Activated naive CD4-positive, alpha-beta T cell treated with Interleukin-2 at 50 U/mL for 16 hours (primary cell): ENCODE data around the gene WDR64.
"Not testable (repeated sequence)": the region's sequence is repeated elsewhere in the genome, so short reads cannot be mapped to it uniquely, and the experiment has no call there.

Source experiments
- DNase-seq: peaks from one replicate; pipeline ENCODE4 v3.0.0-alpha.2; 2020

WDR64 gene

DNA sequence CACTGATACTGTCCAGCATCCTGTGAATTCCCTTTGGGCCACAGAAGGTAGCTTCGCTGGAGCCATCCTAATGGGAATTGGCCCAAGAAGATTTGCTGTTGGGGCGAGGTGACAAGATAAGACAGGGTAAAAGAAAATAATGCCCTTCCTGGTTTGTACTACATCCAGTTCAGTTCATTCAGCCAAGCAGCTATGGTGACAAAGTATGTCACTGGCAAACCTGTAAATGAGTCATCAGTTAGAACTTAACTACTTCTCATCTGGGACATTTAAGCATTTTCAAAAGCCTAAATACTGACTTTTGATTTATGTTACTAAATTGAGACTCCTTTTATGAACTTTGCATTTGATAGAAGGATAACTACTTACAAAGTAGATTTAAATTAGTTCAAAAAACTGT is 54.2 kb downstream of the WDR64 start:
- DNase-seq: no peak

- DNase-seq: no peak
Measured at GRCh38 chr1:241706967-241707366, 54.9 kb downstream of the WDR64 start.

GRCh38 chr1:241707442-241707841 is 55.4 kb downstream of the WDR64 start:
- no peak for DNase-seq

DNA sequence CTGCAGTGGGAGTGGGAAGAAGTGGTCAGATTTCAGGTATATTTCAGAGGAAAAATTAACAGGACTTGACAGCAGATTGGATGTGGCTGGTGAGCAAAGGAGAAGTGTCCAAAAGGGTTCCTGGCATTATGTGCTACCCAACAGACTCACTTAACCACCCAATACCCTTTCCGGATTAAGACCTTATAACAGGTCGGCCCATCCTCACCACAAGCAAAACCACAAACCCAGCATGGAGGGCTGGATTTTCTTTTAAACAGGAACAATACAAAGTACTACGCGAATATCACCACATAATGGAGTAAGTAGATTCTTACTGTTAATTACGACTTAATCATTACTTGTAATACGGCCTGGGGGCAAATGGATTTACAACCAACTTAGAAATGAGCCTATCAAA is 59.2 kb downstream of the WDR64 start:
- DNase-seq: no peak

GRCh38 chr1:241713316-241713715 is 61.2 kb downstream of the WDR64 start:
- DNase-seq: no peak

DNA sequence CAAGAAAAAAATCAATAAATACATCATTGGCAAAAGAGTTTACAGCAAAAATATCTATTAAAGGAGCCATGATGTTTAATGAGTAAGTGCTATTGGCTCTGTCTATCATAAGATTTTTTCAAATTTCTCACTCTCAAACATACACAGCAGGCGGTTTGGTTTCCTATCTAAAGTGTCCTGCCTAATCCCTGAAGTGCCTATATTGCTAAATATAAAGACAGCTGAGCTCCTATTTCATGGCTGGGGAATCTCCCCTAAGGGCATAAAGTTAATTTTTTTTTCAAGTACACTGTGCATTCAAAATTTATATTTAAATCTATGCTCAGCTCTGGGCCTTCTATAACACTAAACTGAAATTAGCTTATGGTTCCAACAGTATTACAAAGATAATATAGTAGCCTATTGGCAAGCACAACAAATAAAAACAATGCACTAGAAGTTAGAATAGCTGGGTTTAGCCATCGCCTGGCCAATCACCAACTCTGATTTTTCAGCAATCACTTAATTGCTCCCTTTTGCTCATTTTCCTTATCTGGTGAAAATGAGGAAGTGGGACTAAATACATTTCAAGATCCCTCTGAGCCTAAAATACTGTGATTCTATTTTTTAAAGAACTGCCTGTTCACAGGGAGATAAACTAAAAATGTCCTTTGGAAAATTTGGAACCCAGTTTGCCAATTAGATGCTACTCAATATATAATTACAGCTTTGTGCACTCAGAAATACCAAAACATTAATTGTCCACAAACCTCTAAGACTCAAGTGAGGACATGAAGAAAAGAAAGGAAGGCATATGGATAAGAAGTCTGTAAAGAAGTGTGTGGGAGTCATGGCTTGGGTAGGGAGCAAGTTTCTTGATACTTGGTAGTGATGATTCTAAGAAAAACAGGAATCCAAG is 62.5 kb downstream of the WDR64 start:
- no peak for DNase-seq

GRCh38 chr1:241715435-241715834 is 63.4 kb downstream of the WDR64 start:
- DNase-seq: no peak

DNA sequence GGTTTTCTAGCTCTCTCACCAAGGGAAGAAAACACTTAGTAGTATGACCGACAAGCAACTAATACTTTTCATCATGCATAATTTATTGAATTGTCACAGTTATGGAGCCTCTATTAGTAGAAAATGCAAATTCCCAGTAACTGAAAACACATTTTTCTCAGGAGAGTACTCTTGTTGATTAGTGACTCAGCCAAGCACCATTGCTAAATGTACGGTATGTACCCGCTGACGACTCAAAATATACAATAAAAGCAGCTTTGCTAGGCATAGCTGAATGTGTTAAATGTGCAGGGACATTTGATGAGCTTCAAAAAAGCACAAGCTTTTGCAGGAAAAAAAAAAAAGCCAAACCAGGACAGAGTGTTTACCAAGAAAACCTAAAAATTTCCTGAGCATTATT is 63.9 kb downstream of the WDR64 start:
- no peak for DNase-seq

GRCh38 chr1:241716915-241717656 is 65.0 kb downstream of the WDR64 start:
- no peak for DNase-seq

- DNase-seq: no peak
Measured at GRCh38 chr1:241717975-241718374, 65.9 kb downstream of the WDR64 start.

DNA sequence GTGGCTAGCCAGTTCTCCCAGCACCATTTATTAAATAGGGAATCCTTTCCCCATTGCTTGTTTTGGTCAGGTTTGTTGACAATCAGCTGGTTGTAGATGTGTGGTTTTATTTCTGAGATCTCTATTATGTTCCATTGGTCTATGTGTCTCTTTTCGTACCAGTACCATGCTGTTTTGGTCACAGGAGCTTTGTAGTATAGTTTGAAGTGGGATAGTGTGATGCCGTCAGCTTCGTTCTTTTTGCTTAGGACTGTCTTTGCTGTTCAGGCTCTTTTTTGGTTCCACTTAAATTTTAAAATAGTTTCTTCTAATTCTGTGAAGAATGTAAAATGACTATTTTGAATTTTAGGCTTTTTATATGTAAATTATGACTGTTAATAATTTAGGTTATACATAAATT is 68.9 kb downstream of the WDR64 start:
- no peak for DNase-seq

DNA sequence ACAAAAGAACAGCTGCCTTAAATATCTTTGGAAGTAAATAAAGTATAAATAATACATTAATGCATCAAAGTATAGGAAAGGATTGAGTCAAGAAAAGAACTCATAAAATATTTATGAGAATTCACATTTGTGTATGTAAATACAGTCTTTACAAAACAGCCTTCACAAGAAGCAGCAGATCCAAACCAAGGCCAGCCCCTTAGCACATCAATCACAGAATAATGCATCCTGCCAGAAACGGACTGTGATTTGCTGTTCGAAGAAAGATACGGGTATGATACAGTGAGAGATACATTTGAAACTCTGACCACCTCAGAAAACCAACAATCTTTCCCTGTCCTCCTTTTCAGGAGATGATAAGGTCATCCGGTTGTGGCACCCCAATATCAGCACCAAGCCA is 70.9 kb downstream of the WDR64 start:
- DNase-seq: no peak

- DNase-seq: no peak
Measured at GRCh38 chr1:241724741-241725356, 72.8 kb downstream of the WDR64 start.

DNA sequence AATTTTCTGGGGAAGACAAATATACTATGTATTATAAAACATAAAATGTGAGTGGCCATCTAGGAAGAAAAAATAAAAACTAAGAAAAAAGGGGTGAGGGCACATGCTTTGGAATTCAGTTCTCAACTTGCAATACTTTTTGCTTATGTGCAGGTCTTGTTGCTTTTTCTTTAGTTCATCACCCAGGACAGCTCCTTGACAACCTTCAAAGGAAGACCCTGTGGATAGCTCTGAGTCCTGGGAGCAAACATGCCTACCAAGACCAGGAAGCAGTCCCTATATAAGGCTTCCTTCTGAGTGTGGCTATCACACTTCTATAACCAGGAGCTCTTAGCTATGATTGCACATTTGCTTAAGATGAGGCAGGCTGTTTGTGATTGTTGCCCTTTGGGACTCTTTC is 78.0 kb downstream of the WDR64 start:
- DNase-seq: no peak

DNA sequence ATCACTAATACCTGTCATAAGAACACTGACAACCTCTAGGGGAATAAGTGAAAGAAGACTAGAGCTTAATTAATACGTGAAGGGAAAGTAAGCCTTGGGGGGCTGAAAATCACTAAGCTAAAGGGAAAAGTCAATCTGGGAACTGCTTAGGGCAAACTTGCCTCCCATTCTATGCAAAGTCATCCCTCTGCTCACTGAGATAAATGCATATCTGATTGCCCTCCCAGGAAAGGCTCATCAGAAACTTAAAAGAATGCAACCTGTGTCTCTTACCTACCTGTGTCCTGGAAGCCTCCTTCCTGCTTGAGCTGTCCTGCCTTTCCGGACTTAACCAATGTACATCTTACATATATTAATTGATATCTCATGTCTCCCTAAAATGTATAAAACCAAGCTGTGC is 81.8 kb downstream of the WDR64 start:
- no peak for DNase-seq

- DNase-seq: no peak
Measured at GRCh38 chr1:241734533-241734932, 82.5 kb downstream of the WDR64 start.

DNA sequence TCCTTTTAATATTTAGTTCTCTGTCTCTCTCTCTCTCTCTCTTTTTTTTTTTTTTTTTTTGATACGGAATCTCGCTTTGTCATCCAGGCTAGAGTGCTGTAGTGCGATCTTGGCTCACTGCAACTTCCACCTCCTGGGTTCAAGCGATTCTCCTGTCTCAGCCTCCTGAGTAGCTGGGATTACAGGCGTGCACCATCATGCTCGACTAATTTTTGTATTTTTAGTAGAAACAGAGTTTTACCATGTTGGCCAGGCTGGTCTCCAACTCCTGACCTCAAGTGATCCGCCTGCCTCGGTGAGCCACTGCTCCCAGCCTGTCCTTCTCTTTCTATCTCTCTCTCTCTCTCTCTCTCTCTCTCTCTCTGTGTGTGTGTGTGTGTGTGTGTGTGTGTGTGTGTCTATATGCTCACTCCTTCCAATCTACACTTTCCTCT is 83.4 kb downstream of the WDR64 start:
- not testable (repeated sequence) for DNase-seq

GRCh38 chr1:241736387-241736786 is 84.3 kb downstream of the WDR64 start:
- no peak for DNase-seq

- DNase-seq: no peak
Measured at GRCh38 chr1:241738284-241739078, 86.4 kb downstream of the WDR64 start.

- DNase-seq: no peak
Measured at GRCh38 chr1:241742084-241742483, 90.0 kb downstream of the WDR64 start.

- no peak for DNase-seq
Measured at GRCh38 chr1:241744591-241744990, 92.5 kb downstream of the WDR64 start.

- no peak for DNase-seq
Measured at GRCh38 chr1:241747992-241748391, 95.9 kb downstream of the WDR64 start.
